Frontal cortex (tissue), 4 donors: ENCODE data around the gene KCNJ2. TPM values are rescaled to one million over a fixed set of nuclear protein-coding genes. Genes with fewer than 3 reads are reported as not detected.

Source experiments
- DNase-seq, 2 donors: peaks; one replicate each; pipeline ENCODE4 v3.0.0; 2012; ENCODE audit warnings: low spot score in 2 of 2
- FAIRE-seq: peaks from 2 replicates; lab custom pipeline; 2012; peaks lifted over from hg19 to GRCh38; lab: Jason Lieb, UNC
- total RNA-seq: library from RNA; depleted of rRNA; stranded (reverse); fragments of >200 nt; gene quantifications from one replicate; pipeline ENCODE4 v1.2.3, GENCODE V29; 2014
- donor health status: control.
- donor health status: control.
- donor health status: control.

KCNJ2 gene
- 13.5 TPM for total RNA-seq

DNA sequence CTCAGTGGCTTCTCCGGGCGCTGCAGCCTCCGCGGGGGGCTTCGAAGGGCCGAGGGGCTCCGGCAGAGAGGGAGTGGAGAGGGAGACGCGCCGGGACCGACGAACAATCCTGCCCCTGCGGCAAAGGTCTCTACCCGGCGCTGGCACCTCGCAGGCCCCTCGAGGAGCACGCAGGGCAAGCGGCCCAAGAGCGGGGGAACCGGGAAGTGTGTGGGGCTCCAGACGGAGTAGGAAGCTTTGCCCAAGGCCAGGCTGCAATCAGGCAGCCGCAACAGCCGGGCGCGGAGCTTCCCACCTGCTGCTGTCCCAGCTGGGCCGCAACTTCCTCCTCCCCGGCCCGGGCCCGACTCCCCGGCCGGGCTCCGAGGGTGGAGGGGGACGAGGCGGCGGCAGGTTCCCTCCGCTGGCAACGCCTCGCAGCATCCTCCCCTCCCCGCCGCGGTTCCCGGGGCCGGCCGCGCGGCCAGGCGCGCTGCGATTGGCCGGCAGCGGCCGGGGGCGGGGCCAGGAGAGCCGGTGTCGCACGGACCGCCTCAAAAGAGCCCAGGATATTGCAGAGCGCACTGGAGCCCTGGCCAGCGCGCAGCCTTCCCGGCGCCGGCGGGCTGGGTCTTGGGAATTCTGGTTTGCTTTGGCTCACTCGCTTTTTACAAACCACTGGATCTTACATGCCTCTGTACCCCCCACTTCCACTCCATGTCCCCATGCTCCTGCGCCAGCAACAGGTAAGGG is at the start of gene KCNJ2:
KCNJ2 (plus strand) TSS at position 556 of the 732 bp plus-strand sequence. CDS start 5,508 bp downstream, outside the sequence.
- DNase-seq (peak; percentile 81 to 85), FAIRE-seq (no peak)

GRCh38 chr17:70119545-70119944 is 49.8 kb upstream of the KCNJ2 start:
- no peak for FAIRE-seq
- no peak for DNase-seq

DNA sequence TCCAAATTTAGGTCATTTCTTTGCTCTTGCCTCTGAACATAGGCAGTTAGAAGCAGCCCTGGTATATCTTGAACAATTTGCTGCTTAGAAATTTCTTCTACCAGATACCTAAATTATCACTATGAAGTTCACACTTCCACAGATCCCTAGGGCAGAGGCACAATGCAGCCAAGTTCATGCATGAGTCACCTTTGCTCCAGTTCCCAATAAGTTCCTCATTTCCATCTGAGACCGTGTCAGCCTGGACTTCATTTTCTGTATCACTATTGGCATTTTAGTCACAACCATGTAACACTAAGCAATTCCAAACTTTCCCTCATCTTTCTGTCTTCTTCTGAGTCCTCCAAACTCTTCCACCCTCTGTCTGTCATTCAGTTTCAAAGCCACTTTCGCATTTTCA is 49.3 kb upstream of the KCNJ2 start:
- DNase-seq: no peak
- FAIRE-seq: no peak

DNA sequence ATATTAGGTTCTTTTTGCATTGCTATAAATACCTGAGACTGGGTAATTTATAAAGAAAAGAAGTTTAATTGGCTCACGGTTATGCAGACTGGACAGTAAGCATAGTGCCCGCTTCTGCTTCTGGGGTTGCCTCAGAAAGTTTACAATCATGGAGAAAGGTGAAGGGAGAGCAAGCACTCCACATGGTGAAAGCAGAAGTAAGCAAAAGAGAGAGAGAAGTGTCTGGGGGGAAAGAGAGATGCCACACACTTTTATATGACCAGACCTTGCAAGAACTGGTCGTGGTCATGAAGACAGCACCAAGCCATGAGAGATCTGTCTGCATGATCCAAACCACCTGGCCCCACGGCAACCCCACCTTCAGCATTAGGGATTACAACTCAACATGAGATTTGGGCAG is 48.9 kb upstream of the KCNJ2 start:
- FAIRE-seq (no peak), DNase-seq (no peak)

DNA sequence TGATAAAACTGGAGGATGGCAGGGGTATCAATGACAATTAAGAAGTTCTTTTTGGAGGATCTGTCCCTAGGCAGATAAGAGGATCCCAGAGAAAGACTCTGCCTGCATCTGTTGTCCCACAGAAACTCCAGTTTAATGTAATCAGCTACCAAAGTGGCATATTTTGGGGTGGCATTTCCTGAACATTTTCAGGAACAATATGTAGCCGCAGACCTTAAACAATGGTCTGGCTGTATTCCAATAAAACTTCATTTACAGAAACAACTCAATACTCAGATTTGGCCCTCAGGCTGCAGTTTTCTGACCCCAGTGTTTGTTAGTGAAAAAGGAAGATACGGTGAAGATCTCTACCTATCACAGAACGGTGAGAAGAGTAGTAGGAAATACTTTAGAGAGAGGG is 48.2 kb upstream of the KCNJ2 start:
- FAIRE-seq: no peak
- DNase-seq: no peak

GRCh38 chr17:70123193-70123592 is 46.1 kb upstream of the KCNJ2 start:
- FAIRE-seq: no peak
- DNase-seq: no peak

DNA sequence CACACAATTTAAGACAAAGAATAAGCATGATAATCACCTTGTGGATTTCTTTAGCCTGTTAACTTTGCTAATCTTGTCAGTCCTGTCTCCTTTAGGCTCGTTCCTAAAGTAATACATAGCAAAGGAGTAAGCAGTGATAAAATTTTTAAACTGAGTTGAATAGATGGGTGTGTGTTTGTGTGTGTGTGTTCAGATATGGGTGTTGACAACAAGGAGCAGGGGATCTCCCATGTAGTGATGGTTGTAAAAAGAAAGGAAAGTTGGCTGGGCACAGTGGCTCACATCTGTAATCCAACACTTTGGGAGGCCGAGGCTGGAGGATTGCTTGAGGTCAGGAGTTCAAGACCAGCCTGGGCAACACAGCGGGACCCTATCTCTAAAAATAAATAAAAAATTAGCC is 44.6 kb upstream of the KCNJ2 start:
- FAIRE-seq (no peak), DNase-seq (no peak)

- FAIRE-seq (no peak), DNase-seq (no peak)
Observed at GRCh38 chr17:70127221-70127873, 42.0 kb upstream of the KCNJ2 start.

GRCh38 chr17:70128727-70129238 is 40.5 kb upstream of the KCNJ2 start:
- DNase-seq (no peak), FAIRE-seq (no peak)

DNA sequence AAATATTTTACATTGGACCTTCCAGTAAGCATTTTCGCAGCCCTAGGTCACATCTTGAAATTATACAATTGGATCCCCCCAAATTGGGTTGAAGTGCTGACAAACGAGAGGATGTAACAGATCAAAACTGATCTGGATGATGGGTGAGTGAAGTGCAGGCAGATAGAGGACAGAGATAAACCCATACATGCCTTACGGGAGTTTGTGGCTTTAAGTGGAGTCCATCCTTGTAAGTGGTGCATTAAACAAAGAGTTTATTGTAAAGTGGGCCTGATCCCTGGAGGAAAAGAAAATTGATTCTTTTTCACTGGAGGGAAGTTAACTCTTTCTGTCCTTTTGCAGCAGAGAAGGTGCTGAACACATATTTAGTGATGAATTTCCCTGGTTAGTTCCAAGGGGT is 39.0 kb upstream of the KCNJ2 start:
- no peak for DNase-seq

GRCh38 chr17:70132505-70132904 is 36.8 kb upstream of the KCNJ2 start:
- FAIRE-seq: no peak
- no peak for DNase-seq

More for the DNA sequence above, 39.0 kb upstream of the KCNJ2 start:
- FAIRE-seq: no peak

GRCh38 chr17:70134042-70134441 is 35.3 kb upstream of the KCNJ2 start:
- DNase-seq: no peak
- no peak for FAIRE-seq

DNA sequence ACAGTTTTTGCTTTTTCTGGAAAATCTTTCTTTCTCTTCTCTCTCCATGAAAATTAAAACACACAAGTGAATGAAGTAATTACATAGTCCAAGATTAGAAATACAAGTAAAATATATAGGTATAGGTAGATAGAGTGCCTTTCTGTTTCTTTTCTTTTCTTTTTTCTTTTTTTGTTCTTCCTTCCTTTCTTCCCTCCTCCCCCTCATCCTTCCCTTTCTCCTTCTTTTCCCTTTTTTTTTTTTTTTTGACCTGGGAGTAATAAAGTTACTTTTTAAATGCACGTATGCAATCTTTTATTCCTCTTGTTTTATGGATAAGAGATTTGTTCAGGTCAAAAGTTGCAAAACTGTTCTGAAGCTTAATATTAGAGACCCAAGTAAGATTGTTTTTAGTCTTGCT is 34.6 kb upstream of the KCNJ2 start:
- FAIRE-seq (no peak), DNase-seq (no peak)

- DNase-seq (no peak), FAIRE-seq (no peak)
Observed at GRCh38 chr17:70136131-70136530, 33.2 kb upstream of the KCNJ2 start.

DNA sequence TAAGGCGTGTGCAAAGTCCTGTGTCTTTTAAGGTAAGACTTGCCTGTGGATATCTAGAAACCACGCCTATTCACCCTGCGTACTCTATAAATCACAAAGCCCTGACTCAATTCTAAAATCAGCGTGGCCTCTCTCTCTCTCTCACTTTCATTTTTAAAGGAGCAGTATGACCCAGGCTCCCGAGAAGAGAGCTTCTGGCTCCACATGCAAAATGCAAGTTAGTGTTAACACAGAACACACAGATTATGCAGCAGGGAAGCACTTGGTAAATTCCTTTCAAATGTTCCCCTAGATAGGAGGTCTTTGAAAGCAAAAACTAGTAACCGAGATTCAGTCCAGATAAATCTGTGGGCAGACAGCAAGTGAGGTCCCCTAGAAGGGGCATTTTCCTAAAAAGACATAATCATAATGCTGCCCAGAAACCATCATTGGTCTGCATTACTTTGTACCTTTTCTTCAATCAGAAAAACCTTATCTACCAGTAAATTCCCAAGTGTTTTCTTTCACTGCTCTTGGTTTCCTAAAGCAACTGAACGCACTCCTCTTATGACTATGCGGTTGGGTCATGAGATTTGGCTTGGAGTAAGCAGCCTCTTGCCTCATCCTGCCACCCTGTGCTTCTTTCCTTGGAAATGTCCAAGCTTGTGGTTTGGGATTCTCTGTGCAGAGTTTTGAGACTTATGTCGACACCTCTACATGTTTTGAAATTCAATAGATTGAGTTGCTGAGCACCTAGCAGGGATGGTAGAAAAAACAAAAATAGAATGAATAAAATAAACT is 31.7 kb upstream of the KCNJ2 start:
- peak in 1 of 2 donors; percentile 28 for DNase-seq
- no peak for FAIRE-seq

GRCh38 chr17:70138291-70138865 is 31.0 kb upstream of the KCNJ2 start:
- no peak for FAIRE-seq
- no peak for DNase-seq

GRCh38 chr17:70139449-70139993 is 29.8 kb upstream of the KCNJ2 start:
- FAIRE-seq (no peak), DNase-seq (no peak)

- peak; percentile 97 for FAIRE-seq
- no peak for DNase-seq
Observed at GRCh38 chr17:70144260-70144846, 25.0 kb upstream of the KCNJ2 start.

GRCh38 chr17:70153210-70153609 is 16.1 kb upstream of the KCNJ2 start:
- DNase-seq: no peak
- no peak for FAIRE-seq

DNA sequence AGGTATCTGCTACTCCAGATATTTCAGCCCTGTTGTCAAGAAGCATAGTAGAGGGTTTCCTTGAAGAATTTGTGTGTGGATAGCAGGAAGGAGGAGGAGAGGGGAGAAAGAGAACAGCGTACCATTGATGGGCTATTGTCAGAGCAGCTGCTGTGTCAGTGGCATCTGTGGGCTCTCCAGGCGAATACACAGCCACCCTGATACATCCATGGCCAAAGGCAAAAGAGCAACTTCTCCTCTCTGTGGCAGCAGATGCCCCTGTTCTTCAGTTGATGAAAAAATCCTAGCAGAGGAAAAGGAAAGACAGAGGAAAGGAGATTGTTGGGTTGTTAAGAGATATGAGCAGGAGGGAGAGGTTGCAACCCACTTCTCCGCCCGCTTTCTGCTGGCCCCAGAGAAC is 12.2 kb upstream of the KCNJ2 start:
- no peak for FAIRE-seq

More for the DNA sequence above, 12.2 kb upstream of the KCNJ2 start:
- no peak for DNase-seq
